GM12891 (cell line): ENCODE results near the gene NKG7.

Experiments used
- DNase-seq: peaks from one replicate; pipeline ENCODE4 v3.0.0; 2011; ENCODE audit warnings: low spot score; ENCODE audit not compliant: insufficient read length
- FAIRE-seq: peaks from 2 replicates; lab custom pipeline; 2011; peaks lifted over from hg19 to GRCh38; lab: Jason Lieb, UNC
- PAX5 ChIP-seq: IDR thresholded peaks from 2 replicates; pipeline ENCODE4 v1.6.1; 2011; ENCODE audit warnings: low read length, moderate library complexity, mild to moderate bottlenecking; ENCODE audit not compliant: insufficient read depth, severe bottlenecking
- POLR2A ChIP-seq: IDR thresholded peaks from 2 replicates; pipeline ENCODE4 v1.6.1; 2011; ENCODE audit warnings: low read depth, low read length, control low read depth
- POLR2AphosphoS5 ChIP-seq: IDR thresholded peaks from 2 replicates; pipeline ENCODE4 v1.6.1; 2011; ENCODE audit warnings: low read depth, low read length, control low read depth
- POU2F2 ChIP-seq: IDR thresholded peaks from 2 replicates; pipeline ENCODE4 v1.6.1; 2011; ENCODE audit warnings: low read depth, mild to moderate bottlenecking, control low read depth, low read length, moderate library complexity
- SPI1 ChIP-seq: IDR thresholded peaks from 2 replicates; pipeline ENCODE4 v1.6.1; 2011; ENCODE audit warnings: low read depth, low read length, control low read depth
- TAF1 ChIP-seq: IDR thresholded peaks from 2 replicates; pipeline ENCODE4 v1.6.1; 2011; ENCODE audit warnings: low read depth, low read length, control low read depth

NKG7 gene

GRCh38 chr19:51351266-51351990 lies 21.0 kb downstream of the NKG7 start:
- TF ChIP-seq TAF1 (no peak), POLR2A (no peak), POLR2AphosphoS5 (no peak), POU2F2 (no peak), PAX5 (no peak)
- FAIRE-seq (no peak), DNase-seq (no peak)

- DNase-seq = no peak
- TF ChIP-seq SPI1 (no peak), PAX5 (no peak), POLR2AphosphoS5 (no peak), POLR2A (no peak), TAF1 (no peak), POU2F2 (no peak)
- FAIRE-seq = no peak
These were observed 25.1 kb downstream of the NKG7 start for GRCh38 chr19:51347209-51347928.

- DNase-seq (no peak), FAIRE-seq (no peak)
- no peak for TF ChIP-seq TAF1
- TF ChIP-seq SPI1 = no peak
- TF ChIP-seq POLR2A = no peak
- no peak for TF ChIP-seq POU2F2
- no peak for TF ChIP-seq PAX5
- no peak for TF ChIP-seq POLR2AphosphoS5
These were observed 25.7 kb downstream of the NKG7 start for GRCh38 chr19:51346742-51347141.

GRCh38 chr19:51345076-51345620 lies 27.3 kb downstream of the NKG7 start:
- FAIRE-seq = no peak
- TF ChIP-seq TAF1 = no peak
- no peak for TF ChIP-seq PAX5
- no peak for TF ChIP-seq POU2F2
- no peak for TF ChIP-seq POLR2A
- TF ChIP-seq SPI1 = no peak
- TF ChIP-seq POLR2AphosphoS5 = no peak
- DNase-seq = no peak

GRCh38 chr19:51342631-51343569 lies 29.6 kb downstream of the NKG7 start:
- no peak for FAIRE-seq
- no peak for TF ChIP-seq PAX5
- TF ChIP-seq SPI1 = no peak
- no peak for TF ChIP-seq POLR2AphosphoS5
- no peak for TF ChIP-seq POLR2A
- no peak for TF ChIP-seq POU2F2
- no peak for TF ChIP-seq TAF1
- DNase-seq = no peak

GRCh38 chr19:51341976-51342580 lies 30.4 kb downstream of the NKG7 start, which contains the start of gene VSIG10L:
VSIG10L (minus strand) TSS chr19:51342139; CDS start chr19:51342124, 15 bp downstream.
- FAIRE-seq = no peak
- TF ChIP-seq PAX5 (no peak), POLR2A (no peak), POLR2AphosphoS5 (no peak)
- DNase-seq = no peak

GRCh38 chr19:51341066-51341465 lies 31.4 kb downstream of the NKG7 start:
- TF ChIP-seq PAX5 (no peak), POU2F2 (no peak), TAF1 (no peak), SPI1 (no peak), POLR2AphosphoS5 (no peak), POLR2A (no peak)
- FAIRE-seq = no peak
- DNase-seq = no peak
